Liver (tissue), 9 donors: ENCODE measurements around the gene CELF2. TPM values are rescaled to one million over a fixed set of nuclear protein-coding genes. Genes with fewer than 3 reads are reported as not detected.

Experiments used
- DNase-seq: peaks from one replicate; pipeline ENCODE4 v3.0.0-alpha.2; 2017; ENCODE audit warnings: low spot score
- H3K27ac ChIP-seq, 2 donors: one replicate each; pipeline ENCODE4 v1.7.0; 2013; ENCODE audit warnings: inconsistent platforms in 2 of 2, low read length in 2 of 2, control low read depth in 1 of 2, low read depth in 1 of 2, mild to moderate bottlenecking in 1 of 2
- H3K27me3 ChIP-seq, 4 donors: one replicate each; pipeline versions ENCODE4 v1.6.1 to v1.7.0; 2013; ENCODE audit warnings: low read length in 3 of 4, inconsistent platforms in 1 of 4, mild to moderate bottlenecking in 1 of 4, moderate library complexity in 1 of 4; ENCODE audit not compliant: control insufficient read depth in 4 of 4, insufficient read depth in 4 of 4
- H3K36me3 ChIP-seq, 4 donors: one replicate each; pipeline versions ENCODE4 v1.6.1 to v1.7.0; 2013; ENCODE audit warnings: low read length in 3 of 4, mild to moderate bottlenecking in 3 of 4, low read depth in 1 of 4, moderate library complexity in 1 of 4; ENCODE audit not compliant: control insufficient read depth in 4 of 4, insufficient read depth in 3 of 4
- H3K4me1 ChIP-seq, 4 donors: one replicate each; pipeline versions ENCODE4 v1.6.1 to v1.7.0; 2013; ENCODE audit warnings: low read length in 3 of 4, mild to moderate bottlenecking in 3 of 4, moderate library complexity in 1 of 4; ENCODE audit not compliant: control insufficient read depth in 4 of 4, insufficient read depth in 4 of 4
- H3K4me3 ChIP-seq, 3 donors: one replicate each; pipeline versions ENCODE4 v1.6.1 to v1.7.0; 2013; ENCODE audit warnings: low read length in 3 of 3, control low read depth in 1 of 3, low read depth in 1 of 3, mild to moderate bottlenecking in 1 of 3
- H3K9ac ChIP-seq, 2 donors: one replicate each; pipeline ENCODE4 v1.7.0; 2013; ENCODE audit warnings: low read length in 2 of 2, mild to moderate bottlenecking in 2 of 2, moderate library complexity in 2 of 2, control low read depth in 1 of 2, low read depth in 1 of 2
- H3K9me3 ChIP-seq, 4 donors: one replicate each; pipeline versions ENCODE4 v1.6.1 to v1.7.0; 2013; ENCODE audit warnings: low read length in 3 of 4; ENCODE audit not compliant: control insufficient read depth in 4 of 4
- EGR1 ChIP-seq, 2 donors: IDR thresholded peaks; 2 replicates each; pipeline ENCODE4 v1.6.1; 2016 to 2018; ENCODE audit warnings: antibody characterized with exemption in 2 of 2, low read depth in 2 of 2
- FOXA1 ChIP-seq: IDR thresholded peaks from 2 replicates; pipeline ENCODE4 v1.6.1; 2016; ENCODE audit warnings: antibody characterized with exemption
- FOXA2 ChIP-seq: IDR thresholded peaks from 2 replicates; pipeline ENCODE4 v1.6.1; 2016; ENCODE audit warnings: antibody characterized with exemption
- GABPA ChIP-seq, 2 donors: IDR thresholded peaks in 1 of 2; conservative IDR thresholded peaks in 1 of 2; 2 replicates each; pipeline ENCODE4 v1.6.1; 2016; ENCODE audit warnings: antibody characterized with exemption in 2 of 2, mild to moderate bottlenecking in 1 of 2, moderate library complexity in 1 of 2
- HNF4A ChIP-seq, 2 donors: conservative IDR thresholded peaks; 2 replicates each; pipeline ENCODE4 v1.6.1; 2016; ENCODE audit warnings: antibody characterized with exemption in 2 of 2, mild to moderate bottlenecking in 2 of 2
- JUND ChIP-seq, 2 donors: IDR thresholded peaks; 2 replicates each; pipeline ENCODE4 v1.6.1; 2016; ENCODE audit warnings: antibody characterized with exemption in 2 of 2
- NR2F2 ChIP-seq: IDR thresholded peaks from 2 replicates; pipeline ENCODE4 v1.6.1; 2016; ENCODE audit warnings: antibody characterized with exemption
- RAD21 ChIP-seq, 2 donors: IDR thresholded peaks; 2 replicates each; pipeline ENCODE4 v1.6.1; 2016; ENCODE audit warnings: antibody characterized with exemption in 2 of 2, mild to moderate bottlenecking in 2 of 2
- SP1 ChIP-seq: IDR thresholded peaks from 2 replicates; pipeline ENCODE4 v1.6.1; 2018; ENCODE audit warnings: antibody characterized with exemption, mild to moderate bottlenecking
- TAF1 ChIP-seq: conservative IDR thresholded peaks from 2 replicates; pipeline ENCODE4 v1.6.1; 2016; ENCODE audit warnings: antibody characterized with exemption, mild to moderate bottlenecking
- YY1 ChIP-seq: IDR thresholded peaks from 2 replicates; pipeline ENCODE4 v1.6.1; 2016; ENCODE audit warnings: antibody characterized with exemption, mild to moderate bottlenecking
- WGBS: extraction: QIAGEN DNeasy Blood & Tissue Kit; methylation state at CpG from one replicate; pipeline ENCODE4 v1.1.7; 2013; 5-methylcytosine and 5-hydroxymethylcytosine counted together
- polyA plus RNA-seq, 2 donors: library from polyadenylated mRNA; stranded (reverse) in 1 of 2; unstranded in 1 of 2; fragments of 200-250 nt in 1 of 2; fragments of >200 nt in 1 of 2; fragmentation: Nextera tagmentation in 1 of 2; extraction: Ambion mirVana in 1 of 2; gene quantifications; one replicate each; pipeline versions ENCODE4 v1.2.1 to v1.2.3, GENCODE V29; 2013 to 2015
- total RNA-seq, 2 donors: library from RNA; depleted of rRNA; stranded (reverse); fragments of >200 nt; gene quantifications; one replicate each; pipeline ENCODE4 v1.2.3, GENCODE V29; 2014
- TF ChIP-seq, protein P1 (sequence below): IDR thresholded peaks from 2 replicates; pipeline ENCODE4 v1.6.1; 2016; ENCODE audit warnings: antibody characterized with exemption
- TF ChIP-seq, protein P2 (sequence below): IDR thresholded peaks from 2 replicates; pipeline ENCODE4 v1.6.1; 2016; ENCODE audit warnings: antibody characterized with exemption, mild to moderate bottlenecking
- TF ChIP-seq, protein P3 (sequence below): IDR thresholded peaks from 2 replicates; pipeline ENCODE4 v1.6.1; 2016; ENCODE audit warnings: antibody characterized with exemption
- TF ChIP-seq, protein P4 (sequence below): fragments of 150-350 bp; IDR thresholded peaks from 2 replicates; pipeline ENCODE4 v1.5.1; 2017; ENCODE audit warnings: improper control_type of control experiment, low read depth, low read length; ENCODE audit not compliant: missing input control
- TF ChIP-seq, protein P5 (sequence below): IDR thresholded peaks from 2 replicates; pipeline ENCODE4 v1.6.1; 2016; ENCODE audit warnings: antibody characterized with exemption
- donor health status: healthy.
- donor health status: healthy.
- donor health status: healthy.
- donor health status: healthy.
- donor health status: healthy.

The CELF2 gene
- total and polyA plus RNA-seq, 4 donors: 1.4 to 8.5 (median 5.6) TPM

DNA sequence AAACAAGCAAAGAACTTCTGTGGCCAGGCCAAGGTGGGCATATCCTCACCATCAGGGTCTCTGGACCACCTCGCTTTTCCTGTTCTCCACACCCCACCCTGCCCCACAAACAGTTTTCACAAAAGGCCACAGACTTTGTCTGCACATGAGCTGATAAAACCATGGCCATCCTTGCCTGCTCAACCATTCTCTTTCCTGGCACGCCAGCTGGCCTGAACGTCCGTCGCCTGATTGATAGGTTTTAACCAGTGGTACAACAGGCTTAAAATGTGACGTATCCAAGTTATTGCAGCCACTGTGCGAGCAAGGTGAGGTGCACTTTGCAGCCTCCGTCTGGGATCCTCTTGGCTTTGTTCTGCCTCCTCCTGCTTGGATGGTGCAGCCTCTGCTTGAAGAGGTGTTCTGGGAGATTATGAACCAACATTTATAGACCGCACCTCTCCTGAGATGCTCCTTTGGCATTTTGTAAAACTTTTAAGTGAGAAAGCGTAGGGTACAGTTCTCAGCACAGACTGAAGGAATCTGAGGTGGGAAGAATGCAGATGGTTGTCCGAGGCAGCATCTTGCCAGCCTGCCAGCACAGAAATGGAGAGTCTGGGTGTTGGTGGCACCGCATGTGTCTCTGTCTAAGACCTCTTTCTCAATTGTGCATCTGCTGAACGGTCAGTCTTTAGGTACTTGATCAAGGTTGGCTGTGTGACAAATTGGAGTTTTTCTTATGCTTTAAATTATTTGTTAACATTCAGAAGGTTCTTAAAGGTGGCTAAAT is 288.3 kb downstream of the CELF2 start:
- Histone ChIP-seq H3K9me3 (peaks cover 0 to 30% (median 12%) of the 10 kb centered on the region in 4 donors), H3K9ac (no peak overlapping the region), H3K36me3 (peaks cover 0 to 5% (median 0%) of the 10 kb centered on the region in 4 donors), H3K27ac (no peak overlapping the region), H3K4me1 (no peaks in the 10 kb centered on the region), H3K4me3 (no peak overlapping the region), H3K27me3 (no peaks in the 10 kb centered on the region)
- no peak for TF ChIP-seq TAF1
- TF ChIP-seq EGR1 (IDR thresholded peaks at IDR 0.05; ENCODE audit: low read depth in 2 of 2): no peak
- TF ChIP-seq, protein P1, sequence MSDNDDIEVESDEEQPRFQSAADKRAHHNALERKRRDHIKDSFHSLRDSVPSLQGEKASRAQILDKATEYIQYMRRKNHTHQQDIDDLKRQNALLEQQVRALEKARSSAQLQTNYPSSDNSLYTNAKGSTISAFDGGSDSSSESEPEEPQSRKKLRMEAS: no peak
- TF ChIP-seq, protein P2, sequence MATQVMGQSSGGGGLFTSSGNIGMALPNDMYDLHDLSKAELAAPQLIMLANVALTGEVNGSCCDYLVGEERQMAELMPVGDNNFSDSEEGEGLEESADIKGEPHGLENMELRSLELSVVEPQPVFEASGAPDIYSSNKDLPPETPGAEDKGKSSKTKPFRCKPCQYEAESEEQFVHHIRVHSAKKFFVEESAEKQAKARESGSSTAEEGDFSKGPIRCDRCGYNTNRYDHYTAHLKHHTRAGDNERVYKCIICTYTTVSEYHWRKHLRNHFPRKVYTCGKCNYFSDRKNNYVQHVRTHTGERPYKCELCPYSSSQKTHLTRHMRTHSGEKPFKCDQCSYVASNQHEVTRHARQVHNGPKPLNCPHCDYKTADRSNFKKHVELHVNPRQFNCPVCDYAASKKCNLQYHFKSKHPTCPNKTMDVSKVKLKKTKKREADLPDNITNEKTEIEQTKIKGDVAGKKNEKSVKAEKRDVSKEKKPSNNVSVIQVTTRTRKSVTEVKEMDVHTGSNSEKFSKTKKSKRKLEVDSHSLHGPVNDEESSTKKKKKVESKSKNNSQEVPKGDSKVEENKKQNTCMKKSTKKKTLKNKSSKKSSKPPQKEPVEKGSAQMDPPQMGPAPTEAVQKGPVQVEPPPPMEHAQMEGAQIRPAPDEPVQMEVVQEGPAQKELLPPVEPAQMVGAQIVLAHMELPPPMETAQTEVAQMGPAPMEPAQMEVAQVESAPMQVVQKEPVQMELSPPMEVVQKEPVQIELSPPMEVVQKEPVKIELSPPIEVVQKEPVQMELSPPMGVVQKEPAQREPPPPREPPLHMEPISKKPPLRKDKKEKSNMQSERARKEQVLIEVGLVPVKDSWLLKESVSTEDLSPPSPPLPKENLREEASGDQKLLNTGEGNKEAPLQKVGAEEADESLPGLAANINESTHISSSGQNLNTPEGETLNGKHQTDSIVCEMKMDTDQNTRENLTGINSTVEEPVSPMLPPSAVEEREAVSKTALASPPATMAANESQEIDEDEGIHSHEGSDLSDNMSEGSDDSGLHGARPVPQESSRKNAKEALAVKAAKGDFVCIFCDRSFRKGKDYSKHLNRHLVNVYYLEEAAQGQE: no peak
- TF ChIP-seq, protein P3, sequence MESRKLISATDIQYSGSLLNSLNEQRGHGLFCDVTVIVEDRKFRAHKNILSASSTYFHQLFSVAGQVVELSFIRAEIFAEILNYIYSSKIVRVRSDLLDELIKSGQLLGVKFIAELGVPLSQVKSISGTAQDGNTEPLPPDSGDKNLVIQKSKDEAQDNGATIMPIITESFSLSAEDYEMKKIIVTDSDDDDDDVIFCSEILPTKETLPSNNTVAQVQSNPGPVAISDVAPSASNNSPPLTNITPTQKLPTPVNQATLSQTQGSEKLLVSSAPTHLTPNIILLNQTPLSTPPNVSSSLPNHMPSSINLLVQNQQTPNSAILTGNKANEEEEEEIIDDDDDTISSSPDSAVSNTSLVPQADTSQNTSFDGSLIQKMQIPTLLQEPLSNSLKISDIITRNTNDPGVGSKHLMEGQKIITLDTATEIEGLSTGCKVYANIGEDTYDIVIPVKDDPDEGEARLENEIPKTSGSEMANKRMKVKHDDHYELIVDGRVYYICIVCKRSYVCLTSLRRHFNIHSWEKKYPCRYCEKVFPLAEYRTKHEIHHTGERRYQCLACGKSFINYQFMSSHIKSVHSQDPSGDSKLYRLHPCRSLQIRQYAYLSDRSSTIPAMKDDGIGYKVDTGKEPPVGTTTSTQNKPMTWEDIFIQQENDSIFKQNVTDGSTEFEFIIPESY: no peak
- TF ChIP-seq, protein P4, sequence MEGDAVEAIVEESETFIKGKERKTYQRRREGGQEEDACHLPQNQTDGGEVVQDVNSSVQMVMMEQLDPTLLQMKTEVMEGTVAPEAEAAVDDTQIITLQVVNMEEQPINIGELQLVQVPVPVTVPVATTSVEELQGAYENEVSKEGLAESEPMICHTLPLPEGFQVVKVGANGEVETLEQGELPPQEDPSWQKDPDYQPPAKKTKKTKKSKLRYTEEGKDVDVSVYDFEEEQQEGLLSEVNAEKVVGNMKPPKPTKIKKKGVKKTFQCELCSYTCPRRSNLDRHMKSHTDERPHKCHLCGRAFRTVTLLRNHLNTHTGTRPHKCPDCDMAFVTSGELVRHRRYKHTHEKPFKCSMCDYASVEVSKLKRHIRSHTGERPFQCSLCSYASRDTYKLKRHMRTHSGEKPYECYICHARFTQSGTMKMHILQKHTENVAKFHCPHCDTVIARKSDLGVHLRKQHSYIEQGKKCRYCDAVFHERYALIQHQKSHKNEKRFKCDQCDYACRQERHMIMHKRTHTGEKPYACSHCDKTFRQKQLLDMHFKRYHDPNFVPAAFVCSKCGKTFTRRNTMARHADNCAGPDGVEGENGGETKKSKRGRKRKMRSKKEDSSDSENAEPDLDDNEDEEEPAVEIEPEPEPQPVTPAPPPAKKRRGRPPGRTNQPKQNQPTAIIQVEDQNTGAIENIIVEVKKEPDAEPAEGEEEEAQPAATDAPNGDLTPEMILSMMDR: no peak
- TF ChIP-seq JUND (IDR thresholded peaks at IDR 0.05): no peak
- no peak for TF ChIP-seq FOXA1
- TF ChIP-seq HNF4A (conservative IDR thresholded peaks at IDR 0.05): no peak
- TF ChIP-seq YY1: no peak
- no peak for TF ChIP-seq NR2F2
- no peak for TF ChIP-seq RAD21 (IDR thresholded peaks at IDR 0.05)
- TF ChIP-seq FOXA2: no peak
- TF ChIP-seq GABPA (IDR thresholded peaks at IDR 0.05 in 1 of 2, conservative IDR thresholded peaks at IDR 0.05 in 1 of 2): no peak
- 88% methylated on average over 13 of the region's 13 CpGs for WGBS
- no peak for DNase-seq

DNA sequence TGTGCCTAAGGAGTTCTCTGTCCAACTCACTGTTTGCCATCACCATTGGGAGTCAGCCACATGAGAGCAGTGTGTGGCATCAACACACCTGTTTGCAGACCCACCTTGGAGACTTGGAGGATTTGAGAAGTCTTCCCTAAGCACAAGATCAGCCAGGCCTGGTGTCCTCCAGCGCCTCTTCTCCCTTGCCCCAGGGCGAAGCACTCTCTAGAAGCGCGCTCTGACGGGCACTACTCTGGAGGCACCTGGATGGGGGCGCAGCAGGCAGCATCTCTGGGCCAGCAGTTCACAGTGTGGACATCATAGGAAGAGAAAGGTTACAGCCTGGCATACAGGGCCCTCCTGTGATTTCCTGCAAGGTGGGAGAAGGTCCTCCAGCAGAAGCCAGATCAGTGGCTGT is 289.3 kb downstream of the CELF2 start:
- H3K4me1 ChIP-seq: no peaks in the 10 kb centered on the region
- H3K9me3 ChIP-seq: peaks cover 0 to 30% (median 12%) of the 10 kb centered on the region in 4 donors
- no peak for DNase-seq
- 96% methylated on average over 6 of the region's 6 CpGs for WGBS
- H3K4me3 ChIP-seq: no peak overlapping the region
- peaks cover 0 to 5% (median 0%) of the 10 kb centered on the region in 4 donors for H3K36me3 ChIP-seq
- TF ChIP-seq NR2F2 (no peak), SP1 (no peak), FOXA2 (no peak), GABPA (IDR thresholded peaks at IDR 0.05 in 1 of 2, conservative IDR thresholded peaks at IDR 0.05 in 1 of 2) (no peak), JUND (IDR thresholded peaks at IDR 0.05) (no peak), HNF4A (conservative IDR thresholded peaks at IDR 0.05) (no peak)
- TF ChIP-seq, protein P4: no peak
- TF ChIP-seq, protein P2: no peak
- TF ChIP-seq, protein P5, sequence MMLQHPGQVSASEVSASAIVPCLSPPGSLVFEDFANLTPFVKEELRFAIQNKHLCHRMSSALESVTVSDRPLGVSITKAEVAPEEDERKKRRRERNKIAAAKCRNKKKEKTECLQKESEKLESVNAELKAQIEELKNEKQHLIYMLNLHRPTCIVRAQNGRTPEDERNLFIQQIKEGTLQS: no peak
- no peaks in the 10 kb centered on the region for H3K27me3 ChIP-seq
- H3K27ac ChIP-seq: no peak overlapping the region
- H3K9ac ChIP-seq: no peak overlapping the region
